GM19025 (cell line): Measurements from ENCODE around the gene DDIT4.
"Not testable (repeated sequence)": the region's sequence is repeated elsewhere in the genome, so short reads cannot be mapped to it uniquely, and the experiment has no call there.

Experiments used
- ATAC-seq: cut with Tn5 transposase; IDR thresholded peaks from one replicate; pipeline ENCODE4 v1.9.1; 2021; ENCODE audit warnings: mild to moderate bottlenecking, low read depth, moderate library complexity; ENCODE audit not compliant: unreplicated experiment

The DDIT4 gene

GRCh38 chr10:72273410-72274212, at the start of gene DDIT4:
Gene DDIT4, plus strand, starts transcription at chr10:72273924. Its CDS starts 293 bp downstream, at chr10:72274217.
- ATAC-seq: peak; percentile 91

GRCh38 chr10:72224191-72224590, 49.5 kb upstream of the DDIT4 start:
- ATAC-seq: not testable (repeated sequence)

GRCh38 chr10:72226418-72227027, 47.2 kb upstream of the DDIT4 start:
- ATAC-seq: no peak

GRCh38 chr10:72227826-72228225, 45.9 kb upstream of the DDIT4 start:
- ATAC-seq: no peak

- ATAC-seq: no peak
These were observed 45.4 kb upstream of the DDIT4 start for GRCh38 chr10:72228318-72228751.

GRCh38 chr10:72229261-72230251, 44.2 kb upstream of the DDIT4 start:
- ATAC-seq: no peak

- no peak for ATAC-seq
These were observed 40.1 kb upstream of the DDIT4 start for GRCh38 chr10:72233621-72234020.

GRCh38 chr10:72234560-72235095, 39.1 kb upstream of the DDIT4 start:
- no peak for ATAC-seq

GRCh38 chr10:72235544-72236279, 38.0 kb upstream of the DDIT4 start:
- ATAC-seq: no peak

- ATAC-seq: no peak
These were observed 35.1 kb upstream of the DDIT4 start for GRCh38 chr10:72238392-72239175.

- no peak for ATAC-seq
These were observed 34.3 kb upstream of the DDIT4 start for GRCh38 chr10:72239409-72239808.

GRCh38 chr10:72240371-72240770, 33.4 kb upstream of the DDIT4 start:
- ATAC-seq: no peak

- no peak for ATAC-seq
These were observed 32.0 kb upstream of the DDIT4 start for GRCh38 chr10:72241691-72242252.

GRCh38 chr10:72242675-72243074, 31.0 kb upstream of the DDIT4 start:
- no peak for ATAC-seq

- no peak for ATAC-seq
These were observed 29.8 kb upstream of the DDIT4 start for GRCh38 chr10:72243822-72244437.

- ATAC-seq: no peak
These were observed 29.1 kb upstream of the DDIT4 start for GRCh38 chr10:72244573-72245038.

GRCh38 chr10:72245949-72246525, 27.7 kb upstream of the DDIT4 start:
- no peak for ATAC-seq
